GM18526 (cell line): ENCODE data around the gene UBAC1.

Source experiments
- POLR2A ChIP-seq: IDR thresholded peaks from 3 replicates; pipeline ENCODE4 v1.6.1; 2011; ENCODE audit not compliant: insufficient read length; ENCODE audit errors: extremely low read depth

UBAC1 gene

DNA sequence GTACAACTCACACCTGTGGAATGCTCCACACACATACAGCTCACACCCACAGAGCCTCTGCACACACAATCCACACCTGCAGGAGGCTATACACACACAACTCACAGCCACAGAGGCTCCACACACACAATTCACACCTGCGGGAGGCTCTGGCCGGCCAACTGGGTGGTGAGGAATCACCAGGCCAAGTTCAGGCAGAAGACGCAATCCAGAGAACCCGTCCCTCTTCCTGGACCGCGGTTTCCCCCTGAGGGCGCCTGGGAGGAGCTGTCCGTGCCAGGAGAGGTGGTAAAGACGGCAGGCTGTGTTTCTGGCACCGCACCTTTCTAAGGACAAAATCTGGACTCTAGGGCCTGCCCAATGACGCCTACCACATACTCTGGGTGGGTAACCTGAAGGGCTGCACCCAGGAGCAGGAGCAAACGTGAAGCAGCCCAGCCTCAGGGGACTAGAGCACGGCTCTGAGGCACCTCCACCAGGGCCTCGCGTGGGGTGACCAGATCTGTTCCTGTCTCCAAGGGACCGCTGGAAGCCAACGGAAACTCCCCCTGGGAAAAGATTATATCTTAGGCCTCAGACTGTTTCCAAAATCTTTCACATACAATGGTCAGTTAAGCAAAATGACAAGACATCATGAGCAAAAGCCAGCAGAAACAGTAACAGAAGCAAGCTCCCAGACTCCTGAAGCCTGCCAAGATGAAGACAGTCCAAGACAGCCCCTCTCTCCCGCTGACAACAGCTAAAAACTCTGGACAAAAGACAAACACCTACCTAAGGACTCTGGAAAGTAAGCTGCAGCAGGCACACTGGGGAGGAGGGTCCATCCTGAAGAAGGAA lies 70.8 kb downstream of the UBAC1 start:
- TF ChIP-seq POLR2A: no peak

DNA sequence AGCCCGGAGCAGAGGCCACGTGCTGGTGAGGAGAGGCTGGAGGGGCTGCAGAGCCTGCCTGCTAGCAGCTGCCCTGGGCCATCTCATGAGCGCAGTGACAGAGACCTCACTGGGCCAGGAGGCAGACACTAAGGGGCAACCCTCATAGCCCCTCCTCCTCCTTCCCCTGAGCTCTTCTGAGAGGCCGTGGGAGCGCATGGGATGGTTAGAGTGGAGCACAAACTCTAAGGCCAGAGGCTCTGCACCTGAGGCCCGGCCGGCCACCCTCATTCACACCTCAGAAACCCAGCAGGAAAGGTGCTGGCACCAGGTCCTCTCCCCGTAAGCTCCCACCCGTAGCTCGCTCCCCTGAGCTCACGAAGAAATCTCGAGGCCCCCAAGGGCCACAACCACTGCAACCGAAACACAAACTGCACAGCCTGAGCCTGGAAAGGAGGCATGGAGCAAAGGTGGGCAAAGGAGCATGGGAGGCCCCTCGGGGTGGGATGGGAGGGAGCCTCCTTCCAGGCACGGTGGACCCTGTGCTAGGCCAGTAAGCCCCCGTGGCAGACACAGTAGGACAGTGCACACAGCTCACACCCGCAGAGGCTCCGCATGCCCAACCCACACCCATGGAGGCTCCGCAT lies 71.5 kb downstream of the UBAC1 start:
- no peak for TF ChIP-seq POLR2A

DNA sequence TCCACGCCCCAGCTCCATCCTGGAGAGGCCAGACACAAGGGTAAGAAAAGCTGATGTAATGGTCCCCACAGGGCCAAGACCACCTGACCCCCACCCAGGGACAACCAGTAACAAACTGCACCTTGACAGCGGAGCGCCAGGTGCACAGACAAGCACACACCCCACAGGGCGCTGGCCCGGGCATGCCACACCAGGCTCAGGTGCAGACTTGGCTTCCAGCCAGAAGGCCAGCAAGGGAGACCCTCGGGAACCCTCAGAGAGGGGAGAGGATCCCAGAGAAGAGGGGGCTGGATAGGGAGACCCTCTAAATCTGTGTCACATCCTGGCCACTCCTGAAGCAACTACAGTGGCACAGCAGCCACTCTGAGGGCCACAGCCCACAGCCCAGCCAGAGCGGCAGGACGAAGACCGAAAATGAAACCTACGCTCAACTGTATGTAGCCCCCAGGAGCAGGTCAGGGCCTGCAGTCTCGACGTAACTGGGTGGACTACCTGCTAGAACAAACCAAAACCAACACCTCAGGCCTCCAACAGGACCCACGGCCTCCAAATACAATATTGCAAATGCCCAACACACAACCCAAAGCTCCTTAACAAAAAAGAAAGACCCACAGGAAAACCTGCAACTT lies 72.3 kb downstream of the UBAC1 start:
- TF ChIP-seq POLR2A: no peak

DNA sequence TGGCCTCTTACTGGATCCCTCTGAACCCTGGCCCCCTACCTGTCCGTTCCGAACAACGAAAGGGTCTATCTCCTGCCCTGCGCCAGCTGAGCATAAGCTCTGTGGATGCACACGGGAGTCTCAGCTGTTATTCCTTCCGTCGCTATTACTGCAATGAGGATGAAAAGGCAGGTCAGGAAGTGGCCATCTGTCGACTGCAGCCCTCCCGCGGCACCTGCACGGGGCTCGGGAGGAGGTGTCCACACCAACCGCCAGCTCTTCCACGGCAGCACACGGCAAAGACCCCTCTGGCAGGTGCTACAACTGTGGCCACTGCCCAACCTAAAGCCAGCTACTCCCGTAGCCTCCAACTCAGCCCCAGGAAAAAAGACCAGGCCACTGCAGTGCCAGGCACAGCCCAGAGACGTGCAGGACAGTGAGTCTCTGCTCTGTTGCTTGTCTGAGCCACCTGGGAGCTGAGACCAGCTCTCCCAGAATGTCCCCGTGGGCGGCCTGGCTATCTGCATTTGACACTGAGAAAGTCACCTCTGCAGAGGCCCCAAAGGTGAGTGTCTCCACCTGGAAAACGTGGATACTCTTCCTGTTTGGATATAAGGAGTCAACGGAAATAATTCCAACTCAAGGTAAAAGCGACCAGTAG lies 72.9 kb downstream of the UBAC1 start:
- no peak for TF ChIP-seq POLR2A

DNA sequence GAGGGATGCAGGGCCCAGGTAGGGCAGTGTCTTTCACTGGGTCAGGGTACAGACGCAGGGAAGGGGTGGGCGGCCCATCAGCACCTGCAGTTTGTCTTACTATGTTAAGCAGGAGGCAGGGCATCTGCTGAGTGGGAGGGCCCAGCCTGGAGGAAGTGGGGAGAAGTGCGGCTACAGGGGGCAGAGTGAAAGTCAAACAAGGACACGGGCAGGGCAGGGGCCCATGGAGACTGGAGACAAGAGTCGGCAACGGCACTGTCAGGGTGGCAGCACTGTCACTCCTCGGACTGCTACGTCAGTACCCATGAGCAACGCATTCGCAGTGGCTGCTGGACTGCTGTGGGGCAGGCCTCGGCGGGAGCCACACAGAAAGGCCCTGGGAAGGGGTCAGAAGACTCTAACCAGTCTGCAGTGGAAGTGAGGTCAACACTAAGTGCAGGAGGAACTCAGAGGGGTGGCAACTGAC lies 73.6 kb downstream of the UBAC1 start:
- TF ChIP-seq POLR2A: no peak

DNA sequence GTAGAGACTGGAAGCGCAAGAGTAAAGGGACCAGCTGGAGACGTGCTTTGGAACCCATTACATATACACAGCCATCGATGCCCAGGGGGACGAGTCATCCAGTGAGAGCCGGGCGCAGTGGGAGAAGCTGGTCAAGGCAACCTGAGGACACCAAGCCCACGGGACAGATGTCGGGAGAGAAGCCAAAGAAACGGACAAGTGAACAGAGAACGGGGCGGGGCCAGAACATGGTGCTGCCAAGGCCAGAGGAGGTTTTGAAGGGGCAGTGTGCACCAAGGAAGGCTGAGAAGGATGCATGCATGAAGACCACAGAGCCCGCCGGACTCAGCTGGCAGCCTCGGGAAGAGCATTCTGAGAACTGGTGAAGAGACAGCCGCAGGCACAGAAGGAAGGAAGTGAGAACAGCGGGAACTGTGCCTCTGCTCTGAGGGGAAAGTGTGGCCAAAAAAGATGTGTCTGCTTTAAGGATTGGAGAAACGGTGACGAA lies 74.1 kb downstream of the UBAC1 start:
- TF ChIP-seq POLR2A: no peak

DNA sequence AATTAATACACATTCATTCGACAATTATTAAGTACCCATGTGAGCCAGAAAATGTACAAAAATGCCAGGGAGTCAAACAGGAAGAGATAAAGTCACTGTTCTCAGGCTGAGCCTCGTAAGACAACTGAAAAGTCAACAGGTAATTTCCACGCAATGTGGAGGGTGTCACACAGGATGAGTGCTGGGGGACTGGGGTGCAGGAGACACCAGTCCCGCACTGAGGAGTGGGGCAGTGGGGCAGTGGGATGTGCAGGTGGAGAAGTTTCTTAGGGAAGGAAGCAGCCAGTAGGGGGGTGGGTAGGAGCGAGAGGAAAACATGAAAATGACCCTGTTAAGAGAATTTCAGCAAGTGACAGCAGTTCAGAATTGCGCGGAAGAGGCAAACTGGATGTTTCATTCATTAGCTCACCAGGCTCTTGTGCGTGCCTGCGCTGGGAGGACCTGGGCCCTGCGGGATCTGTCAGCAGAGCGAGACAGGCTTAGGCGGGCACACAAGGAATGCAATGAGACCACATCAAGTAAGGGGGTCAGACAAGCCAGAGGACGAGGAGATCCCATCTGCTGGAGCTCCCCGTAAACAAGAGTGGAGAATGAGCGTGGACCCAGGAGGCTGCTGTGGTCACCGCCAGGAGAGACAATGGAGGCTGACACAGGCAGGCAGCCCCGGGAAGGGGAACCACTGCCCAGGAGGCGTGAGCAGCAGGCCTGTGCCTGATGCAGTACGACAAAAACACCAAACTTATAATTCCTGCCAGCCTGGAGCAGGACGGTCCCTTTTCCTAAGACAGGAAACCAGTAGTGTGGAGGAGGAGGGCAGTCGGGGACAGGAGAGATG lies 74.8 kb downstream of the UBAC1 start:
- TF ChIP-seq POLR2A: no peak

DNA sequence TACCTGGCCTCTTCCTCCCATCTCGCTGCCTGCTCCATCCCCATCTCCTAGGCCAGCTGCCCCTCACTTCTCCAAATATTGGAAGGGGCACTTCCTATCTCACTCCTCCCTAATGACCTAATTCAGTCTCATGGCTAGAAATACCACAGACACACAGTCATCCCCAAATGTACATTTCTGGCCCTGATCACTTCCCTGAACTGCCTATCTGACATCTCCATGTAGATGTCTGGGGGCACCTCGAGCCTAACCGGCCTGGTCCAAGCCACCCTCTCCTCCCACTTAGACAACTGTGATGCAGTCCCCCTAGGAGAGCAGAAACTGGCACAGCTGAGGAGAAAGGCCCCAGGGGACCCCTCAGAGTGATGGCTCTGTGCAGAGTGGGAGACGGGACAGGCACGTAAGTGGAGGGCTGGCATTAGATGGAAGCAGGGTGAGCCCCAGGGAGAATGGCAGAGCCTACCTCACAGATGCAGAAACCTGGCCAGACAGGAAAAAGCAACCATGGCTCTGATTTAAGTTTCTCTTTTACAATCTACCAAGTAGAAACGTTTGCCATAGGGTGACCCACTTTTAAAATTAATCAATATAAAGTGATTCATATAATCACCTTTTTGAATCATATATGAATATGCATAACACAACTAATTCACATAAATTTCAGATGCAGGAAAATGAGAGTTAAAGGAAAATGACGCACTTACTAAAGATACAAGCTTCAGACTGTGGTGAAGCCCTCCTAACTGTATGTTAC lies 75.9 kb downstream of the UBAC1 start:
- TF ChIP-seq POLR2A: no peak

DNA sequence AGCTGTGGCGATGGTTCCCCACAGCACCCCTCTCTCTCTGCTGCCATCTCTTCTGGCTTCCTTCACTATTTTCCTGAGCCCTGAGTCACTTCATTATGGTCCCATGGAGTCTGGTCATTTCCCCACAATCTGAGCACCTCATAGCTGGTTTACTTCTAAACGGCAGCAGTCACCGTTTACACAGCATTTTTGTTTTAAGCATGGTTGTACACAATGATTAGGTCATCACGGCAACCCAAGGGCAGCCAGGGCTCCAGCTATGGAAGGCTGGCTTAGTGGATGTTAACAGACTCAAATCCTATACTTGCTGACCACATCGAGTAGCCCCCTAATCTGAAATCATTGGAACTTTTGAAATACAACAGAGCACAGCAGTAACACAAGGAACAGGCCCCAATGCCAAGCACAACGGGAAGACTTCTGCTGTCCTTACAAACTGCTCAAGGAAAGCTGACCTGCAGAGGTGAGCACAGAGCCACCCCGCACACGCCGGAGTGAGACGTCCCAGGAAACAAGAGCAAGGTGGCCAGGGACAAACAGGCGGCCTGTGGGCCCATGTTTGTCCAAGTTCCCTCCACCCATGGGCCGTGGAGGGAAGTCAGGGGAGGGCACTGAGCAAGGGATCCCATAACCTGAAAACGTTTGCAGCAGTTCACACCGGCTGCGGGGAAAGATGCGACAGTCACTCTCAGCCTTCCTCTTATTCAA lies 76.7 kb downstream of the UBAC1 start:
- TF ChIP-seq POLR2A: no peak

DNA sequence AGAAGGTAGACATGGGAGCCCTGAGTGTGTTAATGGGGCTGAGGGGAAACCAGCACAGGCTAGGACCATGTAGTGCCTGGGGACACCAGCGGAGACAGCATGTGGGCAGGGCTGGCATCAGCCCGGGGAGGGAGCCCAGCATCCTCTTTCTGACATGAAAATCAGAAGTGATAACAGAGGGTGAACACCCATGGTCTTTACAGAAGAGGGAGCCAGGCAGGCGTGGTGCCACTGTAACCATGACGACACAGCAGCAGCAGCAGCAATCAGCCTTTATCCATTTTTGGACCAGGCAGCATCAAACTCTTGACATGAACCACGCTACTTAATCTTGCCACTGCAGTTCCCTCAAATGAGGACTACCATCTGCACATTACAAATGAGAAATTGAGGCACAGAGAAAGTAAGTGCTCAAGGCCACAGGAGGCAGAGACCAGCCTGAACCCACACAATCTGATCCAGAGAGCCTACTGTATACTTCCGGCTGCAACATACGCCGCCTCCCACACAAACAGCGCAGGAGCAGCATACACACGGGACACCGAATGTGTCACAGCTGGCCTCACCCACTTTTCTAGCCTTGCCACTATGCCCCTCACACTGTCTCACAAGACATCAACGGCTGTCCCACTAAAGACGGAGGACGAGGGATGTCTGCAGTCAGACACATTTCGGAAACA lies 77.6 kb downstream of the UBAC1 start:
- no peak for TF ChIP-seq POLR2A
